Measurements from ENCODE around the gene FALEC. TPM values are rescaled to one million over a fixed set of nuclear protein-coding genes. Genes with fewer than 3 reads are reported as not detected.

Gene FALEC
- total RNA-seq, 4 donors from 2014 or later: not detected

- Histone ChIP-seq H3K27me3 (no peaks in the 10 kb centered on the region), H3K27ac (no peak overlapping the region), H3K36me3 (peaks cover 0 to 32% of the 10 kb centered on the region in 2 donors), H3K4me1 (peaks cover 0 to 39% (median 0%) of the 10 kb centered on the region in 3 donors), H3K4me3 (no peak overlapping the region), H3K9me3 (no peaks in the 10 kb centered on the region)
- ATAC-seq: peak; percentile 43
- WGBS, 2 donors (ENCODE audit: low coverage in 1 of 2): 50 to 60% methylated on average over 3 to 4 of the region's 4 CpGs
- TF ChIP-seq, protein P1, sequence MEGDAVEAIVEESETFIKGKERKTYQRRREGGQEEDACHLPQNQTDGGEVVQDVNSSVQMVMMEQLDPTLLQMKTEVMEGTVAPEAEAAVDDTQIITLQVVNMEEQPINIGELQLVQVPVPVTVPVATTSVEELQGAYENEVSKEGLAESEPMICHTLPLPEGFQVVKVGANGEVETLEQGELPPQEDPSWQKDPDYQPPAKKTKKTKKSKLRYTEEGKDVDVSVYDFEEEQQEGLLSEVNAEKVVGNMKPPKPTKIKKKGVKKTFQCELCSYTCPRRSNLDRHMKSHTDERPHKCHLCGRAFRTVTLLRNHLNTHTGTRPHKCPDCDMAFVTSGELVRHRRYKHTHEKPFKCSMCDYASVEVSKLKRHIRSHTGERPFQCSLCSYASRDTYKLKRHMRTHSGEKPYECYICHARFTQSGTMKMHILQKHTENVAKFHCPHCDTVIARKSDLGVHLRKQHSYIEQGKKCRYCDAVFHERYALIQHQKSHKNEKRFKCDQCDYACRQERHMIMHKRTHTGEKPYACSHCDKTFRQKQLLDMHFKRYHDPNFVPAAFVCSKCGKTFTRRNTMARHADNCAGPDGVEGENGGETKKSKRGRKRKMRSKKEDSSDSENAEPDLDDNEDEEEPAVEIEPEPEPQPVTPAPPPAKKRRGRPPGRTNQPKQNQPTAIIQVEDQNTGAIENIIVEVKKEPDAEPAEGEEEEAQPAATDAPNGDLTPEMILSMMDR (IDR thresholded peaks at IDR 0.05): no peak
- no peak for TF ChIP-seq POLR2A (IDR thresholded peaks at IDR 0.05)
- TF ChIP-seq EP300 (IDR thresholded peaks at IDR 0.05): no peak
- no peak for TF ChIP-seq POLR2AphosphoS5 (IDR thresholded peaks at IDR 0.05)
Measured at GRCh38 chr1:150473659-150474058, 41.9 kb upstream of the FALEC start.

- ATAC-seq: no peak
- TF ChIP-seq EP300 (IDR thresholded peaks at IDR 0.05): no peak
- H3K36me3 ChIP-seq: peaks cover 0 to 32% of the 10 kb centered on the region in 2 donors
- no peaks in the 10 kb centered on the region for H3K27me3 ChIP-seq
- H3K9me3 ChIP-seq: no peaks in the 10 kb centered on the region
- peaks cover 0 to 27% (median 0%) of the 10 kb centered on the region in 3 donors for H3K4me1 ChIP-seq
- H3K4me3 ChIP-seq: no peak overlapping the region
- 62 to 65% methylated on average over 3 to 4 of the region's 4 CpGs for WGBS, 2 donors (ENCODE audit: low coverage in 1 of 2)
- H3K27ac ChIP-seq: no peak overlapping the region
Measured at GRCh38 chr1:150474869-150475268, 40.7 kb upstream of the FALEC start.

DNA sequence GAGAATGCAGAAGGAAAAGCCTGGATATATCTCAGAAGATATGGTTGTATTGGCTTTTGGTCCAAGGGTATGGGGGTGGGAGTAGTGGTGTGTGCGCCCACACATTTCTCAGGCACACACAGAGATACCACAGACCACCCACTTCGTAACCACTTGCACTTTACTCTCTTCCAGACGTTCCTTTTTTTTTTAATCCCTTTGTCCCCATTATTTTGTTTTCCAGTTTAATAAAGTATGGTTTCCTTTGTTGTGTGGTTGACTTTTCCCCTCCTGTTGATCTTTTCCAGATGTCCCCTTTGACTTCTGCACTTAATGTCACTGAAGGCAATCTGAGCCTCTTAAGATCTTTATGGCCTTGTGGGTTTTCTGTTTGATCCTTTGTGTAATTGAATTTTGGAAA, 38.8 kb upstream of the FALEC start:
- no peak overlapping the region for H3K27ac ChIP-seq
- H3K4me3 ChIP-seq: no peak overlapping the region
- ATAC-seq: no peak

DNA sequence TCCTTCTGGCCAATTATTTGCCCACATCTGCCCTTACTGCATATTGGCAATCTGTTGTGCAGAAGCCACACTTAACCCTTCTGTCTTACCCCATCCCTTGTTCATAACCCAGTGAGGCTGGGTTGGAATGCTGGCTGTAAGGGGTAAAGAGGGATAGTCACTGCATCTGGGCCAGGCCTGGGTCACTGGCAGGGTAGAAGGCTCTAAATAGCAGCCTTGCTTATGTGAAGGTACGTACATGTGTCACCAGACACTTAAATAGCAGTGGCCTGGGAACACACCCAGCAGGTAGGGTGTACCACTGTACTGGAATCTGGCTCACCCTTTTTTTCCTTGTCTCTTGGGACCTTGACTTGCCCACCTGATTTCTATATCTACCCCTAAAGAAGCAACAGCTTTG, 38.2 kb upstream of the FALEC start:
- TF ChIP-seq EP300 (IDR thresholded peaks at IDR 0.05) (no peak), POLR2A (IDR thresholded peaks at IDR 0.05) (no peak)
- TF ChIP-seq, protein P1 (IDR thresholded peaks at IDR 0.05): no peak
- 57% methylated on average over 1 of the region's 1 CpG; no CpG with 5 or more reads in 1 of the 2 donors for WGBS, 2 donors (ENCODE audit: low coverage in 1 of 2)
- no peak overlapping the region for H3K27ac ChIP-seq

More for the DNA sequence above, 38.8 kb upstream of the FALEC start:
- Histone ChIP-seq H3K27me3 (no peaks in the 10 kb centered on the region), H3K9me3 (no peaks in the 10 kb centered on the region), H3K36me3 (peaks cover 0 to 14% of the 10 kb centered on the region in 2 donors), H3K4me1 (peaks cover 0 to 11% (median 0%) of the 10 kb centered on the region in 3 donors)
- TF ChIP-seq, protein P1 (IDR thresholded peaks at IDR 0.05): no peak
- TF ChIP-seq POLR2AphosphoS5 (IDR thresholded peaks at IDR 0.05) (no peak), POLR2A (IDR thresholded peaks at IDR 0.05) (no peak), EP300 (IDR thresholded peaks at IDR 0.05) (no peak)
- WGBS, 2 donors (ENCODE audit: low coverage in 1 of 2): 40 to 67% methylated on average over 2 to 3 of the region's 3 CpGs

DNA sequence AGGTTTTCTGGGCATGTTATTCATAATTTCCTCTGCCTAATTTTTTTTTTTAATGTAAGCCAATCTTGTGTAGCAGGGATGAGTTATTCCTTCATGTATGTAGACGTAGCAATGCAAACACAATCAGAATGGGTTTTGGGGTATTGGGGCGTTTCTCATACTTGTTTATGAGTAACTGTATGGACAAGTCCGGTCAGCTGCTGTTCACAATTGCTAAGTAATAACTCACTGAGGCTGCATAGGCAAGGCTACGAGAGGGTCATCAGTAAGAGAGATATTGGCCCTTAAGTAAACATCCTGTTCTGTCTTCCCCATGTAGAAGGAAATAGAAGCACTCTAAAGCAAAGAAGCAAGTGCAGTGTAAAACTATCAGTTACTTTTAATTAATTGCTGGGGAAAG, 37.8 kb upstream of the FALEC start:
- no peak overlapping the region for H3K4me3 ChIP-seq
- TF ChIP-seq POLR2A (IDR thresholded peaks at IDR 0.05) (no peak), EP300 (IDR thresholded peaks at IDR 0.05) (no peak), POLR2AphosphoS5 (IDR thresholded peaks at IDR 0.05) (no peak)
- TF ChIP-seq, protein P1 (IDR thresholded peaks at IDR 0.05): no peak
- peaks cover 0 to 11% (median 0%) of the 10 kb centered on the region in 3 donors for H3K4me1 ChIP-seq
- no peaks in the 10 kb centered on the region for H3K27me3 ChIP-seq
- WGBS, 2 donors (ENCODE audit: low coverage in 1 of 2): 26 to 53% methylated on average over 4 of the region's 4 CpGs
- H3K27ac ChIP-seq: no peak overlapping the region
- H3K9me3 ChIP-seq: no peaks in the 10 kb centered on the region
- ATAC-seq: no peak
- H3K36me3 ChIP-seq: peaks cover 0 to 5% of the 10 kb centered on the region in 2 donors

More for the DNA sequence above, 38.2 kb upstream of the FALEC start:
- H3K9me3 ChIP-seq: no peaks in the 10 kb centered on the region
- H3K36me3 ChIP-seq: peaks cover 0 to 9% of the 10 kb centered on the region in 2 donors
- H3K4me3 ChIP-seq: no peak overlapping the region
- peaks cover 0 to 11% (median 0%) of the 10 kb centered on the region in 3 donors for H3K4me1 ChIP-seq
- ATAC-seq: no peak
- H3K27me3 ChIP-seq: no peaks in the 10 kb centered on the region
